GM12864 (cell line): ENCODE data around the gene CCDC69.
"Not testable (repeated sequence)": the region's sequence is repeated elsewhere in the genome, so short reads cannot be mapped to it uniquely, and the experiment has no call there.

Experiments used
- DNase-seq: peaks from one replicate; pipeline ENCODE4 v3.0.0-alpha.2; 2011; ENCODE audit warnings: low read depth
- H3K4me3 ChIP-seq: 2 replicates; pipeline ENCODE4 v1.5.1; 2011; ENCODE audit warnings: mild to moderate bottlenecking, low read depth, low read length, control low read depth
- CTCF ChIP-seq: IDR thresholded peaks from 2 replicates; pipeline ENCODE4 v1.5.1; 2011; ENCODE audit warnings: low read depth, mild to moderate bottlenecking, moderate library complexity, low read length, control low read depth, inconsistent platforms; ENCODE audit errors: missing control alignments

CCDC69 gene

GRCh38 chr5:151239237-151239861, 15.5 kb upstream of the CCDC69 start:
- H3K4me3 ChIP-seq: peak overlapping the region; percentile 37
- TF ChIP-seq CTCF: peak; percentile 92
- DNase-seq: no peak

- peak; percentile 44 for DNase-seq
- peak overlapping the region; percentile 37 for H3K4me3 ChIP-seq
- TF ChIP-seq CTCF: no peak
These were observed 14.4 kb upstream of the CCDC69 start for GRCh38 chr5:151238303-151238741.

- no peak for DNase-seq
- no peak for TF ChIP-seq CTCF
- no peak overlapping the region; the same call in 1 of the 2 replicates for H3K4me3 ChIP-seq
These were observed 13.8 kb upstream of the CCDC69 start for GRCh38 chr5:151237685-151238084.

GRCh38 chr5:151236888-151237287, 13.0 kb upstream of the CCDC69 start:
- no peak overlapping the region for H3K4me3 ChIP-seq
- DNase-seq: no peak
- TF ChIP-seq CTCF: no peak

- not testable (repeated sequence) for H3K4me3 ChIP-seq, DNase-seq
These were observed 11.3 kb upstream of the CCDC69 start for GRCh38 chr5:151235239-151235571.

GRCh38 chr5:151234476-151235238, 10.8 kb upstream of the CCDC69 start:
- H3K4me3 ChIP-seq: peak overlapping the region; percentile 8; the same call in 1 of the 2 replicates
- no peak for DNase-seq
- TF ChIP-seq CTCF: no peak

- TF ChIP-seq CTCF: no peak
- DNase-seq: no peak
These were observed 9.8 kb upstream of the CCDC69 start for GRCh38 chr5:151233616-151234085.

More at GRCh38 chr5:151233616-151234085, 9.8 kb upstream of the CCDC69 start:
- H3K4me3 ChIP-seq: peak overlapping the region; percentile 18; the same call in 1 of the 2 replicates
